Thoracic aorta (tissue), 2 donors: ENCODE data around the gene SEC16B. TPM values are rescaled to one million over a fixed set of nuclear protein-coding genes. Genes with fewer than 3 reads are reported as not detected.

Experiments used
- ATAC-seq: fragments of 150-250 bp; one replicate; pipeline ENCODE4 v1.8.0; 2017; ENCODE audit warnings: low read depth; ENCODE audit not compliant: insufficient number of reproducible peaks, low FRiP score
- DNase-seq: peaks from one replicate; pipeline ENCODE4 v3.0.0-alpha.2; 2020; ENCODE audit warnings: low spot score
- H3K27ac ChIP-seq, 2 donors: fragments of 200-600 bp; sonication (generic); 1 replicate in 1 of 2; 2 replicates in 1 of 2; pipeline ENCODE4 v1.5.1; 2016; ENCODE audit warnings: mild to moderate bottlenecking in 2 of 2, moderate library complexity in 2 of 2
- H3K27me3 ChIP-seq: fragments of 200-600 bp; sonication (generic); replicated peaks from 2 replicates; pipeline ENCODE4 v1.6.0; 2016; ENCODE audit warnings: mild to moderate bottlenecking; ENCODE audit not compliant: insufficient read depth
- H3K36me3 ChIP-seq: fragments of 200-600 bp; sonication (generic); one replicate; pipeline ENCODE4 v1.5.1; 2016
- H3K4me1 ChIP-seq, 2 donors: fragments of 200-600 bp; sonication (generic); 1 replicate in 1 of 2; 2 replicates in 1 of 2; pipeline versions ENCODE4 v1.5.1 to v1.6.0; 2016; ENCODE audit warnings: low read depth in 2 of 2, mild to moderate bottlenecking in 1 of 2; ENCODE audit not compliant: control insufficient read depth in 1 of 2
- H3K4me3 ChIP-seq: fragments of 200-600 bp; sonication (generic); 2 replicates; pipeline ENCODE4 v1.5.1; 2016; ENCODE audit warnings: mild to moderate bottlenecking
- H3K9me3 ChIP-seq: fragments of 200-600 bp; sonication (generic); 2 replicates; pipeline ENCODE4 v1.5.1; 2016
- total RNA-seq, 2 donors: library from RNA; depleted of rRNA; stranded (reverse); fragments of >200 nt; gene quantifications; one replicate each; pipeline versions ENCODE4 v1.1.0 to v1.2.3, GENCODE V29; 2016
- TF ChIP-seq, protein P1 (sequence below): fragments of 200-600 bp; sonication (generic); IDR thresholded peaks from one replicate; pipeline ENCODE4 v1.5.1; 2019; ENCODE audit warnings: antibody characterized with exemption

SEC16B gene
- total RNA-seq, 2 donors from 2014 or later, result 4.2 to 6.8 TPM

DNA sequence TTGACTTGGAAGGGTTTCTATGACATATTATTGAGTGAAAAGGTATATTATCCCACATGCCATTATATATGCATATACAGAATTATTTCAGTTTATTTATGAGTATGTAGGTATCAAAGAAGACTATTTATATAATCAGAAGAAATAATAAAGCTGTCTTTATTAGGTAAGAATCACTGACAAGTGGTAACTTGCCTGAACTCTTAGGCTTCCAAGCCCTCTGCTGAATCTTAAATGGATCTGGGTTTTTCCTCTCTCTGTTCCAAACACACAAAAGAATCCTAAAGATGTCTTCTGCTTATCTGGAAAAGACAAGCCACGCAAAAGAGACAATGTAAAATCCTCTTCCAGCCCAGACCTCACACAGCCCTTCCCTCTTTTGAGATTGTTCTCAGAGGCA lies 14.9 kb upstream of the SEC16B start:
- ATAC-seq, result no peak
- no peak overlapping the region for H3K27ac ChIP-seq

DNA sequence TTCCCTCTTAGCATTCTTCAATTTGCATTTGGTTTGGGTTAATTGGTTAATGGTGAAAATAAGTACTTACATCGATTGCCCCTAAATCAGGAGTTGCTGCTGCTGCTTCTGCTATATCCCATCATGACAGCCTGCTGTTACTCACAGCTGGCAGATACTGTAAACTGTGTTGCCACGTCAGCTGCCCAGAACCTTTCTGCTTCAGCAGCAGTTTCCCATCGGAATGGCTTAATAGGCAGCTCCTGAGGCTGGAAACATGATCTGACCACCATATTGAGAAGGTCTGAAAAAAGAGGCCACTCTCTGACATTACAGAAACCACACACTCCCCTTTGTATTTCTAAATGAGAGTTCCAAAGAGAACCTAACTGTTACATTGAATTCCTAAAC lies 14.3 kb upstream of the SEC16B start:
- TF ChIP-seq, protein P1, sequence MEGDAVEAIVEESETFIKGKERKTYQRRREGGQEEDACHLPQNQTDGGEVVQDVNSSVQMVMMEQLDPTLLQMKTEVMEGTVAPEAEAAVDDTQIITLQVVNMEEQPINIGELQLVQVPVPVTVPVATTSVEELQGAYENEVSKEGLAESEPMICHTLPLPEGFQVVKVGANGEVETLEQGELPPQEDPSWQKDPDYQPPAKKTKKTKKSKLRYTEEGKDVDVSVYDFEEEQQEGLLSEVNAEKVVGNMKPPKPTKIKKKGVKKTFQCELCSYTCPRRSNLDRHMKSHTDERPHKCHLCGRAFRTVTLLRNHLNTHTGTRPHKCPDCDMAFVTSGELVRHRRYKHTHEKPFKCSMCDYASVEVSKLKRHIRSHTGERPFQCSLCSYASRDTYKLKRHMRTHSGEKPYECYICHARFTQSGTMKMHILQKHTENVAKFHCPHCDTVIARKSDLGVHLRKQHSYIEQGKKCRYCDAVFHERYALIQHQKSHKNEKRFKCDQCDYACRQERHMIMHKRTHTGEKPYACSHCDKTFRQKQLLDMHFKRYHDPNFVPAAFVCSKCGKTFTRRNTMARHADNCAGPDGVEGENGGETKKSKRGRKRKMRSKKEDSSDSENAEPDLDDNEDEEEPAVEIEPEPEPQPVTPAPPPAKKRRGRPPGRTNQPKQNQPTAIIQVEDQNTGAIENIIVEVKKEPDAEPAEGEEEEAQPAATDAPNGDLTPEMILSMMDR, result no peak

More for the DNA sequence above, 14.9 kb upstream of the SEC16B start:
- Histone ChIP-seq H3K4me3 (no peak overlapping the region), H3K27me3 (no peaks in the 10 kb centered on the region), H3K4me1 (peaks cover 5 to 14% of the 10 kb centered on the region in 2 donors), H3K36me3 (no peaks in the 10 kb centered on the region), H3K9me3 (peaks cover 3% of the 10 kb centered on the region)
- TF ChIP-seq, protein P1, result no peak
- DNase-seq, result no peak

DNA sequence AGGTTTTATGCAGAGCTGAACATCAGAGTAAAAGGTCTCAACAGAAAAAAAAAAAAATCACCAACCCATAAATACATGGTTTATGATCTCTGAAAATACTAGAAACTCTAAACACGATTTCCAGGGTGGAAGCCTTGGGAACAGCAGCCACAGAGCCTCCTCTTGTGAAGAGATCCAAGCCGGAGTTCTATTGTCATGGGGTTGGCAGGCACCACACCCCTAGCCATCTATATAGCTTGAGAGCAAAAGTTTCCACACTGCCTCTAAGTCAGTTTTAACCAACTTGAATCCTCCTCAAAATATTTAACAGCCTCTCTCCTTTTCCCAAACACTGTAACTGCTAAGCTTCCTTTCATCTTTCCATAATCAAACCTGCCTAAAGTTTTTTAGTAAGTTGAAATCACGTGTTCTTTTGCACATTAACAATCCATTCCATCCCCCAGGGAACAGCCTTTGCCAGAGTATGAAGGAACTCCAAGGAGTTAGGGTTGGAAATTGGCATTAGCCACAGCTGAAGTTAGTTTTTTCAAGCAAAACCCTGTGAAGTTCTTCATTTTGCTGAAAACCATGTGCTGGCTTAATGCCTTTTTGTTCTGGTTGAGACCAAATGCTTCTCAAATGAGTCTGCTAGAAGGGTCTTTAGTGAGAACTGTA lies 13.8 kb upstream of the SEC16B start:
- Histone ChIP-seq H3K36me3 (no peaks in the 10 kb centered on the region), H3K27ac (peak overlapping the region in 1 of 2 donors; percentile 45), H3K27me3 (no peaks in the 10 kb centered on the region), H3K4me3 (peak overlapping the region; percentile 43), H3K9me3 (no peaks in the 10 kb centered on the region), H3K4me1 (peaks cover 5 to 14% of the 10 kb centered on the region in 2 donors)
- DNase-seq (no peak), ATAC-seq (peak; percentile 88)
- TF ChIP-seq, protein P1, result no peak

More for the DNA sequence above, 14.3 kb upstream of the SEC16B start:
- Histone ChIP-seq H3K27ac (peak overlapping the region in 1 of 2 donors; percentile 45), H3K4me1 (peaks cover 5 to 14% of the 10 kb centered on the region in 2 donors), H3K4me3 (peak overlapping the region; percentile 43), H3K36me3 (no peaks in the 10 kb centered on the region), H3K9me3 (no peaks in the 10 kb centered on the region), H3K27me3 (no peaks in the 10 kb centered on the region)
- peak; percentile 98 for ATAC-seq
- peak; percentile 21 for DNase-seq

DNA sequence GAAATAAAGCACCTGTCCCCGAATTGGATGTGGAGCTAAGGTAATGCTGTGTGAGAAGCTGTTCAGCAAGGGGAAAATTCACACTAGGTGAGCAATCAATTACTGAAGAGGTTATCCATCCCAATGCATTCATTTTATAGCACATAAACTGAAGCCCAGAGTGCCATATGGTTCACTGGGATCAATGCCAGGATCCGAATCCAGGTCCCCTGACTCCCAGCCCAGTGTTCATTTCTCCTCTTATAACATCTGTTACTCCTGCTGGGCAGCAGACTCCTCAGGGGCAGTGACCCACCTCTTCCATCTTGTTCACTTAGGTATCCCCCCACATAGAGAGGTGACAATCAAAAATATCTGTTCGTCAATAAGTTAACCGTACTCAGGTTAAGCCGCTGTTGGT lies 13.2 kb upstream of the SEC16B start:
- TF ChIP-seq, protein P1, result no peak
- DNase-seq (no peak), ATAC-seq (no peak)
- Histone ChIP-seq H3K9me3 (no peaks in the 10 kb centered on the region), H3K36me3 (no peaks in the 10 kb centered on the region), H3K27me3 (no peaks in the 10 kb centered on the region), H3K27ac (peak overlapping the region in 1 of 2 donors; percentile 45), H3K4me1 (peaks cover 5 to 14% of the 10 kb centered on the region in 2 donors), H3K4me3 (peak overlapping the region; percentile 43)

DNA sequence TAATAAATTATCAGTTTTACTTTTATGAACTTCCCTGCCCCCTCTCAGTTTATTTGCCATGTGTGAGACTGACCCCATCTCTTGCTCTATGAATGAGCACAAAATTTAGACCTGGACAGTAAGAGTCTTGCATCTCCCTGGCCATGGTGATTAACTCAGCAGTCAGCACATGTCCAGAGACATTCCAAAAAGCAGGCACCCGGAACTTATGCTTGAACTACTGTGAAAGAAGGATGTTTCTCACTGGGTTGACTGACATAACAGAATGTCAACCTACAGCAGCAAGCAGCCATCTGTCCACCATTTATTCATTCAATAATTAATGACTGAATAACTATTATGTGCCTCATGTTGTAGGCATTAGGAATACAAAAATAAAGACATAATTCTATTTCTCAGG lies 11.3 kb upstream of the SEC16B start:
- ATAC-seq (no peak), DNase-seq (no peak)
- Histone ChIP-seq H3K4me3 (no peak overlapping the region), H3K4me1 (peaks cover 5 to 14% of the 10 kb centered on the region in 2 donors), H3K9me3 (no peaks in the 10 kb centered on the region), H3K27ac (no peak overlapping the region), H3K27me3 (no peaks in the 10 kb centered on the region), H3K36me3 (no peaks in the 10 kb centered on the region)
- TF ChIP-seq, protein P1, result no peak
